HEK293 (cell line): ENCODE measurements around the gene ADAM17.
A peak's percentile ranks its signal among the peaks of the same experiment; 100 is the strongest.

Experiments
- CTCF ChIA-PET: fragments of 350-600 bp; formaldehyde crosslinking; extraction: SDS; loops from one replicate; lab custom pipeline; 2021; ENCODE audit warnings: antibody characterized with exemption; lab: Yijun Ruan, JAX
- POLR2A ChIA-PET: fragments of 300-600 bp; formaldehyde crosslinking; extraction: SDS; loops from one replicate; lab custom pipeline; 2020; ENCODE audit warnings: antibody characterized with exemption, inconsistent platforms; lab: Yijun Ruan, JAX
- H3K27ac ChIP-seq: fragments of 200-500 bp; sonication (Bioruptor generic); 2 replicates; pipeline ENCODE4 v1.5.1; 2014; ENCODE audit warnings: low read depth, low read length, control low read depth, inconsistent platforms; ENCODE audit errors: extremely low read depth
- H3K36me3 ChIP-seq, 2 experiments: fragments of 200-500 bp in 1 of 2; sonication (Bioruptor generic) in 1 of 2; 1 replicate in 1 of 2; 2 replicates in 1 of 2; pipeline ENCODE4 v1.5.1; 2014 to 2017; ENCODE audit warnings: inconsistent platforms in 2 of 2, low read length in 2 of 2; ENCODE audit not compliant: control insufficient read depth in 2 of 2, insufficient read depth in 1 of 2
- H3K4me1 ChIP-seq: fragments of 200-500 bp; sonication (Bioruptor generic); 2 replicates; pipeline ENCODE4 v1.5.1; 2014; ENCODE audit warnings: mild to moderate bottlenecking, low read length, inconsistent platforms; ENCODE audit not compliant: control insufficient read depth, insufficient read depth
- H3K4me3 ChIP-seq: 2 replicates; pipeline ENCODE4 v1.5.1; 2011; ENCODE audit warnings: low read depth, mild to moderate bottlenecking, control low read depth, low read length, moderate library complexity
- H3K9me3 ChIP-seq: fragments of 200-500 bp; sonication (Bioruptor generic); 2 replicates; pipeline ENCODE4 v1.5.1; 2014; ENCODE audit warnings: low read depth, low read length, inconsistent platforms; ENCODE audit not compliant: control insufficient read depth, insufficient read depth
- GLIS2 ChIP-seq: fragments of 450-650 bp; formaldehyde crosslinking; IDR thresholded peaks from 2 replicates; pipeline ENCODE4 v1.5.1; 2016; ENCODE audit warnings: missing biosample characterization, missing genetic modification characterization
- KLF1 ChIP-seq: fragments of 450-650 bp; formaldehyde crosslinking; IDR thresholded peaks from 2 replicates; pipeline ENCODE4 v1.5.1; 2016; ENCODE audit warnings: missing biosample characterization, missing genetic modification characterization
- KLF10 ChIP-seq: fragments of 450-650 bp; IDR thresholded peaks from 2 replicates; pipeline ENCODE4 v1.5.1; 2018; ENCODE audit warnings: missing biosample characterization, mild to moderate bottlenecking, missing genetic modification characterization
- OSR2 ChIP-seq: fragments of 450-650 bp; formaldehyde crosslinking; IDR thresholded peaks from 2 replicates; pipeline ENCODE4 v1.5.1; 2016; ENCODE audit warnings: missing biosample characterization, missing genetic modification characterization
- PATZ1 ChIP-seq: fragments of 450-650 bp; formaldehyde crosslinking; IDR thresholded peaks from 2 replicates; pipeline ENCODE4 v1.5.1; 2016; ENCODE audit warnings: missing biosample characterization, missing genetic modification characterization
- SP2 ChIP-seq: fragments of 450-650 bp; formaldehyde crosslinking; IDR thresholded peaks from 2 replicates; pipeline ENCODE4 v1.5.1; 2016; ENCODE audit warnings: missing biosample characterization, missing genetic modification characterization
- SP3 ChIP-seq: fragments of 450-650 bp; formaldehyde crosslinking; IDR thresholded peaks from 2 replicates; pipeline ENCODE4 v1.5.1; 2016; ENCODE audit warnings: missing biosample characterization, missing genetic modification characterization
- SP7 ChIP-seq: fragments of 450-650 bp; formaldehyde crosslinking; IDR thresholded peaks from 2 replicates; pipeline ENCODE4 v1.5.1; 2016; ENCODE audit warnings: missing biosample characterization, missing genetic modification characterization
- ZBTB1 ChIP-seq: fragments of 450-650 bp; formaldehyde crosslinking; IDR thresholded peaks from 2 replicates; pipeline ENCODE4 v1.5.1; 2016; ENCODE audit warnings: missing biosample characterization, missing genetic modification characterization
- ZBTB17 ChIP-seq: fragments of 450-650 bp; formaldehyde crosslinking; IDR thresholded peaks from 2 replicates; pipeline ENCODE4 v1.5.1; 2016; ENCODE audit warnings: missing biosample characterization, missing genetic modification characterization
- ZBTB8A ChIP-seq: fragments of 450-650 bp; formaldehyde crosslinking; IDR thresholded peaks from 2 replicates; pipeline ENCODE4 v1.5.1; 2016; ENCODE audit warnings: missing biosample characterization, missing genetic modification characterization
- ZEB2 ChIP-seq: fragments of 450-650 bp; formaldehyde crosslinking; IDR thresholded peaks from 2 replicates; pipeline ENCODE4 v1.5.1; 2016; ENCODE audit warnings: missing biosample characterization, missing genetic modification characterization
- ZFHX2 ChIP-seq: fragments of 450-650 bp; formaldehyde crosslinking; conservative IDR thresholded peaks from 2 replicates; pipeline ENCODE4 v1.5.1; 2016; ENCODE audit warnings: missing biosample characterization, missing genetic modification characterization
- ZNF391 ChIP-seq: fragments of 450-650 bp; formaldehyde crosslinking; IDR thresholded peaks from 2 replicates; pipeline ENCODE4 v1.5.1; 2016; ENCODE audit warnings: low read depth, missing biosample characterization, missing genetic modification characterization, borderline replicate concordance
- ZNF423 ChIP-seq: fragments of 450-650 bp; formaldehyde crosslinking; IDR thresholded peaks from 2 replicates; pipeline ENCODE4 v1.5.1; 2016; ENCODE audit warnings: missing biosample characterization, missing genetic modification characterization
- ZNF433 ChIP-seq: fragments of 450-650 bp; formaldehyde crosslinking; IDR thresholded peaks from 2 replicates; pipeline ENCODE4 v1.5.1; 2016; ENCODE audit warnings: missing biosample characterization, missing genetic modification characterization, low read depth
- ZNF514 ChIP-seq: fragments of 450-650 bp; formaldehyde crosslinking; IDR thresholded peaks from 2 replicates; pipeline ENCODE4 v1.5.1; 2016; ENCODE audit warnings: missing biosample characterization, missing genetic modification characterization
- ZNF521 ChIP-seq: fragments of 450-650 bp; formaldehyde crosslinking; IDR thresholded peaks from 2 replicates; pipeline ENCODE4 v1.5.1; 2017; ENCODE audit warnings: missing biosample characterization, mild to moderate bottlenecking, missing genetic modification characterization
- ZNF580 ChIP-seq: fragments of 450-650 bp; formaldehyde crosslinking; IDR thresholded peaks from 2 replicates; pipeline ENCODE4 v1.5.1; 2016; ENCODE audit warnings: missing biosample characterization, missing genetic modification characterization
- ZNF610 ChIP-seq: fragments of 450-650 bp; formaldehyde crosslinking; IDR thresholded peaks from 2 replicates; pipeline ENCODE4 v1.5.1; 2016; ENCODE audit warnings: missing biosample characterization, missing genetic modification characterization, borderline replicate concordance
- ZNF76 ChIP-seq: fragments of 450-650 bp; formaldehyde crosslinking; IDR thresholded peaks from 2 replicates; pipeline ENCODE4; 2016; ENCODE audit warnings: low read depth, missing biosample characterization, missing genetic modification characterization, borderline replicate concordance
- ZXDB ChIP-seq: fragments of 450-650 bp; formaldehyde crosslinking; IDR thresholded peaks from 2 replicates; pipeline ENCODE4 v1.5.1; 2016; ENCODE audit warnings: missing biosample characterization, missing genetic modification characterization
- TF ChIP-seq, protein P1 (sequence below): fragments of 450-650 bp; formaldehyde crosslinking; IDR thresholded peaks from 2 replicates; pipeline ENCODE4 v1.5.1; 2016; ENCODE audit warnings: missing biosample characterization, missing genetic modification characterization, borderline replicate concordance
- TF ChIP-seq, protein P2 (sequence below): fragments of 450-650 bp; formaldehyde crosslinking; conservative IDR thresholded peaks from 2 replicates; pipeline ENCODE4 v1.5.1; 2016; ENCODE audit warnings: low read depth, missing biosample characterization, missing genetic modification characterization
- TF ChIP-seq, protein P3 (sequence below): fragments of 450-650 bp; formaldehyde crosslinking; IDR thresholded peaks from 2 replicates; pipeline ENCODE4 v1.5.1; 2017; ENCODE audit warnings: missing biosample characterization, missing genetic modification characterization

The ADAM17 gene

GRCh38 chr2:9555297-9556120, at the start of gene ADAM17:
Gene ADAM17 (minus strand): TSS chr2:9555830. CDS start chr2:9555605, 225 bp downstream.
- CTCF ChIA-PET, result interaction anchor here (0.6 to 1.6 kb wide), 14 partner anchors 8 to 517 kb away, joined by 3 to 4 read pairs (median 3); no protein-coding TSS in a partner anchor
- TF ChIP-seq ZNF433 (tag by site-specific recombination) (no peak), GLIS2 (peak; percentile 80), ZBTB17 (tag by site-specific recombination) (peak; percentile 93), SP2 (tag by site-specific recombination) (peak; percentile 83), ZEB2 (tag by site-specific recombination) (peak; percentile 90), ZNF610 (tag by site-specific recombination) (peak; percentile 62), KLF1 (tag by site-specific recombination) (peak; percentile 44; the same call in 1 of the 2 replicates), OSR2 (tag by site-specific recombination) (peak; percentile 32; the same call in 1 of the 2 replicates), KLF10 (tag by site-specific recombination) (peak; percentile 81), ZBTB8A (tag by site-specific recombination) (peak; percentile 72), ZNF514 (tag by site-specific recombination) (no peak), ZBTB1 (tag by site-specific recombination) (no peak), ZNF580 (peak; percentile 54; the same call in 1 of the 2 replicates), ZFHX2 (tag by site-specific recombination) (peak; percentile 93), SP7 (tag by site-specific recombination) (peak; percentile 59), PATZ1 (tag by site-specific recombination) (peak; percentile 96), ZXDB (tag by site-specific recombination) (peak; percentile 69), ZNF423 (tag by site-specific recombination) (0 out of 2 replicates have a peak, but pooled peaks have one; percentile 19), SP3 (tag by site-specific recombination) (peak; percentile 68), ZNF76 (tag by site-specific recombination) (peak; percentile 83), ZNF391 (tag by site-specific recombination) (peak; percentile 51; the same call in 1 of the 2 replicates), ZNF521 (tag by site-specific recombination) (no peak)
- TF ChIP-seq, protein P1, sequence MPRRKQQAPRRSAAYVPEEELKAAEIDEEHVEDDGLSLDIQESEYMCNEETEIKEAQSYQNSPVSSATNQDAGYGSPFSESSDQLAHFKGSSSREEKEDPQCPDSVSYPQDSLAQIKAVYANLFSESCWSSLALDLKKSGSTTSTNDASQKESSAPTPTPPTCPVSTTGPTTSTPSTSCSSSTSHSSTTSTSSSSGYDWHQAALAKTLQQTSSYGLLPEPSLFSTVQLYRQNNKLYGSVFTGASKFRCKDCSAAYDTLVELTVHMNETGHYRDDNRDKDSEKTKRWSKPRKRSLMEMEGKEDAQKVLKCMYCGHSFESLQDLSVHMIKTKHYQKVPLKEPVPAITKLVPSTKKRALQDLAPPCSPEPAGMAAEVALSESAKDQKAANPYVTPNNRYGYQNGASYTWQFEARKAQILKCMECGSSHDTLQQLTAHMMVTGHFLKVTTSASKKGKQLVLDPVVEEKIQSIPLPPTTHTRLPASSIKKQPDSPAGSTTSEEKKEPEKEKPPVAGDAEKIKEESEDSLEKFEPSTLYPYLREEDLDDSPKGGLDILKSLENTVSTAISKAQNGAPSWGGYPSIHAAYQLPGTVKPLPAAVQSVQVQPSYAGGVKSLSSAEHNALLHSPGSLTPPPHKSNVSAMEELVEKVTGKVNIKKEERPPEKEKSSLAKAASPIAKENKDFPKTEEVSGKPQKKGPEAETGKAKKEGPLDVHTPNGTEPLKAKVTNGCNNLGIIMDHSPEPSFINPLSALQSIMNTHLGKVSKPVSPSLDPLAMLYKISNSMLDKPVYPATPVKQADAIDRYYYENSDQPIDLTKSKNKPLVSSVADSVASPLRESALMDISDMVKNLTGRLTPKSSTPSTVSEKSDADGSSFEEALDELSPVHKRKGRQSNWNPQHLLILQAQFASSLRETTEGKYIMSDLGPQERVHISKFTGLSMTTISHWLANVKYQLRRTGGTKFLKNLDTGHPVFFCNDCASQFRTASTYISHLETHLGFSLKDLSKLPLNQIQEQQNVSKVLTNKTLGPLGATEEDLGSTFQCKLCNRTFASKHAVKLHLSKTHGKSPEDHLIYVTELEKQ, result 0 out of 2 replicates have a peak, but pooled peaks have one; percentile 11
- TF ChIP-seq, protein P2, sequence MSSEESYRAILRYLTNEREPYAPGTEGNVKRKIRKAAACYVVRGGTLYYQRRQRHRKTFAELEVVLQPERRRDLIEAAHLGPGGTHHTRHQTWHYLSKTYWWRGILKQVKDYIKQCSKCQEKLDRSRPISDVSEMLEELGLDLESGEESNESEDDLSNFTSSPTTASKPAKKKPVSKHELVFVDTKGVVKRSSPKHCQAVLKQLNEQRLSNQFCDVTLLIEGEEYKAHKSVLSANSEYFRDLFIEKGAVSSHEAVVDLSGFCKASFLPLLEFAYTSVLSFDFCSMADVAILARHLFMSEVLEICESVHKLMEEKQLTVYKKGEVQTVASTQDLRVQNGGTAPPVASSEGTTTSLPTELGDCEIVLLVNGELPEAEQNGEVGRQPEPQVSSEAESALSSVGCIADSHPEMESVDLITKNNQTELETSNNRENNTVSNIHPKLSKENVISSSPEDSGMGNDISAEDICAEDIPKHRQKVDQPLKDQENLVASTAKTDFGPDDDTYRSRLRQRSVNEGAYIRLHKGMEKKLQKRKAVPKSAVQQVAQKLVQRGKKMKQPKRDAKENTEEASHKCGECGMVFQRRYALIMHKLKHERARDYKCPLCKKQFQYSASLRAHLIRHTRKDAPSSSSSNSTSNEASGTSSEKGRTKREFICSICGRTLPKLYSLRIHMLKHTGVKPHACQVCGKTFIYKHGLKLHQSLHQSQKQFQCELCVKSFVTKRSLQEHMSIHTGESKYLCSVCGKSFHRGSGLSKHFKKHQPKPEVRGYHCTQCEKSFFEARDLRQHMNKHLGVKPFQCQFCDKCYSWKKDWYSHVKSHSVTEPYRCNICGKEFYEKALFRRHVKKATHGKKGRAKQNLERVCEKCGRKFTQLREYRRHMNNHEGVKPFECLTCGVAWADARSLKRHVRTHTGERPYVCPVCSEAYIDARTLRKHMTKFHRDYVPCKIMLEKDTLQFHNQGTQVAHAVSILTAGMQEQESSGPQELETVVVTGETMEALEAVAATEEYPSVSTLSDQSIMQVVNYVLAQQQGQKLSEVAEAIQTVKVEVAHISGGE (tag by site-specific recombination), result peak; percentile 96
- TF ChIP-seq, protein P3, sequence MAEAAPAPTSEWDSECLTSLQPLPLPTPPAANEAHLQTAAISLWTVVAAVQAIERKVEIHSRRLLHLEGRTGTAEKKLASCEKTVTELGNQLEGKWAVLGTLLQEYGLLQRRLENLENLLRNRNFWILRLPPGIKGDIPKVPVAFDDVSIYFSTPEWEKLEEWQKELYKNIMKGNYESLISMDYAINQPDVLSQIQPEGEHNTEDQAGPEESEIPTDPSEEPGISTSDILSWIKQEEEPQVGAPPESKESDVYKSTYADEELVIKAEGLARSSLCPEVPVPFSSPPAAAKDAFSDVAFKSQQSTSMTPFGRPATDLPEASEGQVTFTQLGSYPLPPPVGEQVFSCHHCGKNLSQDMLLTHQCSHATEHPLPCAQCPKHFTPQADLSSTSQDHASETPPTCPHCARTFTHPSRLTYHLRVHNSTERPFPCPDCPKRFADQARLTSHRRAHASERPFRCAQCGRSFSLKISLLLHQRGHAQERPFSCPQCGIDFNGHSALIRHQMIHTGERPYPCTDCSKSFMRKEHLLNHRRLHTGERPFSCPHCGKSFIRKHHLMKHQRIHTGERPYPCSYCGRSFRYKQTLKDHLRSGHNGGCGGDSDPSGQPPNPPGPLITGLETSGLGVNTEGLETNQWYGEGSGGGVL, result peak; percentile 24; the same call in 1 of the 2 replicates

More at GRCh38 chr2:9555297-9556120, at the start of gene ADAM17:
- Histone ChIP-seq H3K36me3 (peaks cover 4 to 6% of the 10 kb centered on the region in 2 experiments; a peak in 2 of 3 replicates), H3K9me3 (no peaks in the 10 kb centered on the region), H3K4me1 (peaks cover 11% of the 10 kb centered on the region), H3K4me3 (peak within 1 kb of the TSS; percentile 96), H3K27ac (peak within 1 kb of the TSS; percentile 99)
- POLR2A ChIA-PET, result interaction anchor here (0.6 to 2.8 kb wide), 27 partner anchors 8 to 607 kb away, joined by 3 to 58 read pairs (median 4); partner anchors contain the start of genes CPSF3, IAH1, ITGB1BP1 and TAF1B
